GM20431 (cell line): ENCODE measurements around the gene AKIP1.

ENCODE experiments used
- in situ Hi-C: fragments of 300-500 bp; cut with MseI, MboI; formaldehyde crosslinking; loops from one replicate; pipeline ENCODE4 v1.15.0; 2020; ENCODE audit warnings: low sequenced_read_pairs; ENCODE audit not compliant: unreplicated experiment

AKIP1 gene

DNA sequence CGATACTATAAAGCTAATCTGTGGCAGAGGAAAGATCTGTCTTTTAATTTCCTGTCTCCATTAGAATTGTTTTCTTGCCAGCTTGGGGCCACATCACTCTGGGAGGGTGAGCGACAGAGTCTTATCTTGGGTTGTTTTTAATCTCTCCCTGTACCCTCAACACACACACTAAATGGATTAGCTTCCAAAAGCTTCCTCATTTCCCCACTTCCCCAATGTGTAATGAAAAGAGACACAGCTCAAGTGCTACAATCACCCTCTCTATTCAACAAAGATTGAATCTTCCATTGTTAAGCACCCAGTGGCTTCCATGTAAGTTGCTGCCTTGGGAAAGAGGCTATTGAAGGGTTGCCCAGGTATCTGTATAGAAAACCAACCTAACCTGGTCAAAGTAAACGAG lies 37.9 kb downstream of the AKIP1 start:
- in situ Hi-C loops, result no loop called here

DNA sequence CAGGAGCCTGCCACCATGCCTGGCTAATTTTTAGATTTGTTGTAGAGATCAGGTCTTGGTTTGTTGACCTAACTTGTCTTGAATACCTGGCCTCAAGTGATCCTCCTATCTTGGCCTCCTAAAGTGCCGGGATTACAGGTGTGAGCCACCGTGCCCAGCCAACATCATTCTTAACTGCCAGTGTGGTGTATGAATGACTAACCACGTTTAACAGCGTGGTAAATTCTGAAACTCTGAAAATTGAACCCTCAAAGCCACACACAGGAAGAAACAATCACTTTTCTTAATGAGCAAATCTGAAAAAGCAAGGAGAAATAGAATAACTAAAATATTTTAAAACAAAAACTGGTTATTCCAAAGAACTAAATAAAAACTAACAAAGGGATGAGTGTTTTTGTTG lies 45.9 kb downstream of the AKIP1 start:
- in situ Hi-C loops, result no loop called here

DNA sequence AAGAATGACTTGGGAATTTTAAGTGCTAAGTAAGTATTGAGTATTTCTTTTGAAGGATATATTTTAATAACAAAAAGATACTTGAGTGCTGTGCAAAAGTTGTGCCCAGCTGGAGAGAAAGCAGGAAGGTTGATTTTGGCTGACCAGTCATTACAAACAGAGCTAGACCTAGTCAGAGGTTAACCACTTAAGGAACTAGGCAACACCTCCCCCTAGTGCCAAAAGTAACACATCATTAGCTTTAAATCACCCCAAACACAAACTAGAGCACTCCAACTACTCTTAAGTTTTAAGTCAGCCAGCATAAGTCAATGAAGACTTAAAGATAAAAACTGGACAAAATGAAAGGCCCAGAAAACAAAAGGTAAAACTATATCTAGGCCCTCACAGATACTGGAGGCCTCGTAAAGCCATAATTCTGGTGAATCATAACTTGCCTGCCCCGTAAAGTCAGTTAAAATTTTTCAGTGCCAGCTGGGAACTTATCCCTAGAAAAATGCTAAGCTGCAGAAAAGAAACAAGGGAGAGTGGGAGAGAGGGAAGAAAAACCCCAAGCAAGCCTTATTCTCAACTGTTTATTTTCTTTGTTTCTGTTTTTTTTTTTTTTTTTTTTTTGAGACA lies 48.7 kb downstream of the AKIP1 start:
- in situ Hi-C loops, result no loop called here

- in situ Hi-C loops, result no loop called here
Observed at GRCh38 chr11:8961401-8961800, 50.4 kb downstream of the AKIP1 start.

DNA sequence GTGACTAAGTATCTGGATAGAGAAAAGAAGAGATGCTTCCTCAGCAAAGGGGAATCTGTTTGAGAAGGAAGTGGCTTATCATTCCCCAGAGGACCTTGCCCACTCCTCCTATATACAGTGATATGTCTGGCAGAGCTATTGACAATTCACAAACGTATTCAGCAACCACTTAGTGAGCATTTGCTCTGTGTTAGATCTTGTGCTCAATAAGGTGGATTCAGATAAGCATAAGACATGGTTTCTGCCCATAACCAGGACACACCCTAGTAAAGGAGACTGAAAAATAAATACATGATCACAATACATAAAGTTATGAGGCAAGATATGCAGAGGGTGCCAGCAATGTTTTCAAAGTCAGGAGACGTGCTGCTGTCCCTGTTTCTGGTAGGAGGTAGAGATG lies 51.9 kb downstream of the AKIP1 start:
- in situ Hi-C loops, result no loop called here

DNA sequence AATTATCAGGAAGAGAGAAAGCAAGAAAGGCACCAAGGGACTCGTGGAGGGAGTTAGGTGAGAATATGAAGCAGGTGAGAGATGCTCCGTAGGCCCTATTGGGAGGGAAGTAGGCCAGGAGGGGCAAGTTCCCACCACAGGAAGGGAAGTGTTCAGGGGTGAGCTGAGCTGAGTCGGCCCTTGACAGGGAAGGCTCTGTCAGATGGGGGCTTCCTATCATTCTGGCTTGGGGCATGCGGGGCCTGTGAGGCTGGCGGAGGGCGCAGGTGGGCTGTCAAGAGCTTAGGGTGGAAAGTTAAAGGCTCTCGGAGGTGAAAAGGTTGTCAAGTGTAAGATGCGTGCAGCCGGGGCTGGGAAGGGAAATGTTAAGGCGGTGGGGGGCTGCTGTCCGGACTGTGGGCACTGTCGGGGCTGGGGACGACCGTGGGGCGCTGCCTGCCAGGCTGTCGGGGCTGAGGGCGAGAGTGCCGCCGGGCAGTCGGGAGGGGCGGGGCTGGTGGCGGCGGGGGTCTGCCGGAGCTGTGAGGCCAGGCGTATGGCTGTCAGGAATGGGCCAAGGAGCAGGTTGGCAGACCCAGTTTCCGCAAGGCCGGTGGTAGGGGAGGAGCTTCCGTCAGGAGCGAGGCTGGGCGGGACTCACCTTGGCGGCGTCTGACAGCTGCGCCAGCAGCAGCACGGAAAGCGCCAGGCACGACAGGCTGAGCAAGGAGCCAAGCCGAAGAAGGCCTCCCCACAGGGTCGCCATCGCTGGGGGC lies 52.8 kb downstream of the AKIP1 start:
- in situ Hi-C loops, result no loop called here

DNA sequence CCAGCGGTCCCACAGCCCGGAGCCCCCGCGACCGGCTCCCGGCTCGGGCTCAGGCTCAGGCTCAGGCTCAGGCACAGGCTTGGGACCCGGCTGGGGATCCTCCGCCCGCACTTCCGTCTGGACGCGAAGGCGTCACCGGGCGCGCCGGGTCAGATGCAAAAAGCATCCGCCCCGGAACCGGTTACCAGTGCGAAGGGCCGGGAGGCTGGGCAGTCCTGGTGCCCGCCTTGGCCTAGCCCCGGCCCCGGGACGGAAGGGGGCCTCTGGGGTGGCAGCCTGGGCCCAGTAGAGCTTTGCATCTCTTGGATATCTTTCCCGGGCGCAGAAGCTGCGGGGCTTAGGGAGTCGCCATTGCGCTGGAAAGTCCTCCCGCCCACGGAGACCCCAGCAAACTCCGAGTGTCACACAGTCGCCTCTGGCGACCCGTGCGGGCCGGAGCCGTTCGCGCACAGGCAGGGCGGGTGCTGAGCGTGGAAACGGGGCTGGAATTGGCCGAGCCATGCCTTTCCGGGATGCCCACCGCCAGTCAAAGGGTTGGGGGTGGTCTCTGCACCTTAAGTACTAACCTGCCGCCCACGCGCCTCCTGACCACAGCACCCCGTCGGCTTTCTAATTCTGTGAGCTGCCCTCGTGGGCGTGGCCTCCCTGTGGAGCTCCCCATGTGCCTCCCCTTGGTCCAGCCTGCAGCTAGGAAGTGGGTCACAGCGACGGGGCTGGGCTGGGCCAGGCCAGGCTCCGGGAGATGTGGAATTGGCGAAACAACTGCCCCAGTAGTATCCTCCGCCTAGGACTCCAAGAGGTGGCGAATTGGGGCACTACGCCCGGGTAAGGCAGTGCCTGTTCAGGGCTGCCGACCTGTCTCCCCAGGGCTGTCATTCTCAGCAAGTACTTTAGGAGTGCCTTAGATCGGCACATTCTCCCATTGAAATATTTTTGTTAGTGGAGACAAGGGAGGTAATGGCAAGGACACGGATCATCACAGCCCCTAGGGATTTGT lies 53.6 kb downstream of the AKIP1 start, which contains the start of gene TMEM9B:
Gene TMEM9B, minus strand, starts transcription at position 119 of the 997 bp plus-strand sequence. CDS start 129 bp downstream, outside the sequence.
- in situ Hi-C loops, result no loop called here

DNA sequence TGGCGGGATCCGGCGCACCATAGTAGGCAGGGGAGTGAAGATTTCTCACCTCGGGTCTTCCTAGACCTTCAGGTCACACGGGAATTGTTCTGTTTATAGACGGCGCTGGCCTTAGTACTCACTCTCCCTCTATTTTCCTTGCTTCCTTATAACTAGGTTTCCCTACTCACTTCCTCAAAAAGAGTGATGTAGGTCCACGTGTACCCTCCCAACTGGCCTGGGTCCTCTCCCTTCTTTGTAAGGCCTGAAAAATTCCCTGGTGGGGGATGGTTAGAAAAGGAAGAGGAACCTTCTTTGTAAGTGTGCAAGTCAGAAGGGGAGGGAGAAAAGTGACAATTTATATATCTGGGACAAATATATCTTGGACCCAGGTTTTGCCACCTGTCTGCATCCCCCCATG lies 56.2 kb downstream of the AKIP1 start:
- in situ Hi-C loops, result no loop called here
